HepG2 (cell line): ENCODE measurements around the gene ENPP1. TPM values are rescaled to one million over a fixed set of nuclear protein-coding genes. Genes with fewer than 3 reads are reported as not detected.

Source experiments
- HMG20B ChIP-seq: conservative IDR thresholded peaks from 2 replicates; pipeline ENCODE4 v1.6.1; 2016; ENCODE audit warnings: missing genetic modification reagents, missing compliant biosample characterization
- HNF4A ChIP-seq: sonication (generic); formaldehyde crosslinking; IDR thresholded peaks from 2 replicates; pipeline ENCODE4 v1.4.0; 2020; ENCODE audit warnings: missing genetic modification reagents
- HNF4G ChIP-seq, 2 experiments: sonication (generic) in 1 of 2; formaldehyde crosslinking in 1 of 2; IDR thresholded peaks; 2 replicates each; pipeline versions ENCODE4 v1.4.0 to v1.6.1; 2011 to 2020; ENCODE audit warnings: borderline replicate concordance in 2 of 2, low read depth in 2 of 2, mild to moderate bottlenecking in 2 of 2, low read length in 1 of 2, missing genetic modification reagents in 1 of 2, moderate library complexity in 1 of 2
- JUN ChIP-seq: sonication (generic); formaldehyde crosslinking; IDR thresholded peaks from 2 replicates; pipeline ENCODE4 v1.4.0; 2020; ENCODE audit warnings: mild to moderate bottlenecking, missing genetic modification reagents
- SPEN ChIP-seq: sonication (generic); formaldehyde crosslinking; IDR thresholded peaks from 2 replicates; pipeline ENCODE4 v1.5.1; 2020; ENCODE audit warnings: low read depth, mild to moderate bottlenecking, missing genetic modification reagents
- ZMYM2 ChIP-seq: sonication (generic); formaldehyde crosslinking; IDR thresholded peaks from 2 replicates; pipeline ENCODE4 v1.8.0; 2022; ENCODE audit warnings: mild to moderate bottlenecking, missing genetic modification reagents
- ZNF333 ChIP-seq: sonication (generic); formaldehyde crosslinking; IDR thresholded peaks from 2 replicates; pipeline ENCODE4 v1.4.0; 2020; ENCODE audit warnings: mild to moderate bottlenecking, missing genetic modification reagents, borderline replicate concordance
- polyA plus RNA-seq, 8 experiments: library from polyadenylated mRNA; depleted of rRNA in 3 of 8; stranded (reverse) in 7 of 8; unstranded in 1 of 8; fragments of >200 nt; fragmentation: Illumina TruSeq in 4 of 8; extraction: Trizol in 4 of 8; gene quantifications; 2 replicates each; pipeline versions ENCODE4 v1.2.1 to v1.2.3, GENCODE V29; 2011 to 2016; ENCODE audit warnings: low read depth in 4 of 8, missing spikeins in 1 of 8, mixed read lengths in 1 of 8; ENCODE audit not compliant: insufficient read depth in 1 of 8
- total RNA-seq, 5 experiments: library from RNA; depleted of rRNA; stranded (reverse); fragments of >200 nt; fragmentation: Illumina TruSeq; extraction: Trizol; gene quantifications; 2 replicates each; pipeline ENCODE4 v1.2.3, GENCODE V29; 2016; ENCODE audit warnings: low read depth in 1 of 5
- TF ChIP-seq, protein P1 (sequence below): fragments of 450-650 bp; IDR thresholded peaks from 2 replicates; pipeline ENCODE4 v1.6.1; 2016
- TF ChIP-seq, protein P2 (sequence below): sonication (generic); formaldehyde crosslinking; IDR thresholded peaks from 2 replicates; pipeline ENCODE4 v1.5.1; 2020; ENCODE audit warnings: mild to moderate bottlenecking, missing genetic modification reagents

ENPP1 gene
- total and polyA plus RNA-seq, 2 of the 13 experiments (the other 11 are each of a cell fraction or from before 2014, with no cell fraction given), result 56.5 to 160 TPM

DNA sequence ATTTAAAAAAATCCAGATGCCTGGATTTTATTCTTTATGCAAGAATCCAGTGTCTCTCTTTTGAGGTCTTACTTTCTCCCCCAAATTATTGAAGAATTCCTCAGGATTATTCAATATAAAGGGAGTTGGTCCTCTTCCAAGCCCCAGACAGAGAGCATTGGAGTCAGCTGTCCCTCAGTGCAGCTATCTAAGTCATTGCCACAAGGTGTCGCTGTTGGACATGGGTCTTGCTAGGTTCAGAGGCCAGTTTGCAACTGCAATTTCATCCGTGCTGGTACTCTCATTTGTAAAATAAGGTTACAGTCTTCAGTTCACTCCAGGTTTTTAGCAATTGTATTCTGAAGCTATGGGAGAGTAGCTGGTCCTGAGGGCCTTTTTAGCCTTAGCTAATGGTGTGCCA lies 115.5 kb downstream of the ENPP1 start (continued):
- no peak for TF ChIP-seq ZNF333 (CRISPR knock-in tag)
- peak; percentile 19; the same call in 1 of the 2 replicates for TF ChIP-seq HNF4A (CRISPR knock-in tag)
- TF ChIP-seq HNF4G (IDR thresholded peaks at IDR 0.05; ENCODE audit: borderline replicate concordance, low read depth, low read length), result peak; percentile 45; the same call in 1 of the 2 replicates
- TF ChIP-seq HNF4G (CRISPR knock-in tag; IDR thresholded peaks at IDR 0.05; ENCODE audit: borderline replicate concordance, low read depth), result no peak
- TF ChIP-seq ZMYM2, result no peak
- 0 out of 2 replicates have a peak, but pooled peaks have one; percentile 32 for TF ChIP-seq SPEN
- TF ChIP-seq JUN, result no peak
- TF ChIP-seq, protein P1, sequence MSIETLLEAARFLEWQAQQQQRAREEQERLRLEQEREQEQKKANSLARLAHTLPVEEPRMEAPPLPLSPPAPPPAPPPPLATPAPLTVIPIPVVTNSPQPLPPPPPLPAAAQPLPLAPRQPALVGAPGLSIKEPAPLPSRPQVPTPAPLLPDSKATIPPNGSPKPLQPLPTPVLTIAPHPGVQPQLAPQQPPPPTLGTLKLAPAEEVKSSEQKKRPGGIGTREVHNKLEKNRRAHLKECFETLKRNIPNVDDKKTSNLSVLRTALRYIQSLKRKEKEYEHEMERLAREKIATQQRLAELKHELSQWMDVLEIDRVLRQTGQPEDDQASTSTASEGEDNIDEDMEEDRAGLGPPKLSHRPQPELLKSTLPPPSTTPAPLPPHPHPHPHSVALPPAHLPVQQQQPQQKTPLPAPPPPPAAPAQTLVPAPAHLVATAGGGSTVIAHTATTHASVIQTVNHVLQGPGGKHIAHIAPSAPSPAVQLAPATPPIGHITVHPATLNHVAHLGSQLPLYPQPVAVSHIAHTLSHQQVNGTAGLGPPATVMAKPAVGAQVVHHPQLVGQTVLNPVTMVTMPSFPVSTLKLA, result no peak
- TF ChIP-seq HMG20B, result no peak
- TF ChIP-seq, protein P2, sequence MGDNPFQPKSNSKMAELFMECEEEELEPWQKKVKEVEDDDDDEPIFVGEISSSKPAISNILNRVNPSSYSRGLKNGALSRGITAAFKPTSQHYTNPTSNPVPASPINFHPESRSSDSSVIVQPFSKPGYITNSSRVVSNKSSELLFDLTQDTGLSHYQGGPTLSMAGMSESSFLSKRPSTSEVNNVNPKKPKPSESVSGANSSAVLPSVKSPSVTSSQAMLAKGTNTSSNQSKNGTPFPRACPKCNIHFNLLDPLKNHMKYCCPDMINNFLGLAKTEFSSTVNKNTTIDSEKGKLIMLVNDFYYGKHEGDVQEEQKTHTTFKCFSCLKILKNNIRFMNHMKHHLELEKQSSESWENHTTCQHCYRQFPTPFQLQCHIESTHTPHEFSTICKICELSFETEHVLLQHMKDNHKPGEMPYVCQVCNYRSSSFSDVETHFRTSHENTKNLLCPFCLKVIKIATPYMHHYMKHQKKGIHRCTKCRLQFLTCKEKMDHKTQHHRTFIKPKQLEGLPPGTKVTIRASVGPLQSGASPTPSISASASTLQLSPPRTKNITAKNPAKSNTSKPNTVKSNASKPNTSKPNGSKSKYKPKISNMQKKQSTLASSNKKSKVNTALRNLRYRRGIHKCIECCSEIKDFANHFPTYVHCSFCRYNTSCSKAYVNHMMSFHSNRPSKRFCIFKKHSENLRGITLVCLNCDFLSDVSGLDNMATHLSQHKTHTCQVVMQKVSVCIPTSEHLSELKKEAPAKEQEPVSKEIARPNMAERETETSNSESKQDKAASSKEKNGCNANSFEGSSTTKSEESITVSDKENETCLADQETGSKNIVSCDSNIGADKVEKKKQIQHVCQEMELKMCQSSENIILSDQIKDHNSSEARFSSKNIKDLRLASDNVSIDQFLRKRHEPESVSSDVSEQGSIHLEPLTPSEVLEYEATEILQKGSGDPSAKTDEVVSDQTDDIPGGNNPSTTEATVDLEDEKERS (CRISPR knock-in tag), result 0 out of 2 replicates have a peak, but pooled peaks have one; percentile 44
